ENCODE measurements around the gene CCDC154. TPM values are rescaled to one million over a fixed set of nuclear protein-coding genes. Genes with fewer than 3 reads are reported as not detected.

Gene CCDC154
- total RNA-seq, 4 donors from 2014 or later = 0.44 to 3.0 (median 2.7) TPM; not detected in 1

DNA sequence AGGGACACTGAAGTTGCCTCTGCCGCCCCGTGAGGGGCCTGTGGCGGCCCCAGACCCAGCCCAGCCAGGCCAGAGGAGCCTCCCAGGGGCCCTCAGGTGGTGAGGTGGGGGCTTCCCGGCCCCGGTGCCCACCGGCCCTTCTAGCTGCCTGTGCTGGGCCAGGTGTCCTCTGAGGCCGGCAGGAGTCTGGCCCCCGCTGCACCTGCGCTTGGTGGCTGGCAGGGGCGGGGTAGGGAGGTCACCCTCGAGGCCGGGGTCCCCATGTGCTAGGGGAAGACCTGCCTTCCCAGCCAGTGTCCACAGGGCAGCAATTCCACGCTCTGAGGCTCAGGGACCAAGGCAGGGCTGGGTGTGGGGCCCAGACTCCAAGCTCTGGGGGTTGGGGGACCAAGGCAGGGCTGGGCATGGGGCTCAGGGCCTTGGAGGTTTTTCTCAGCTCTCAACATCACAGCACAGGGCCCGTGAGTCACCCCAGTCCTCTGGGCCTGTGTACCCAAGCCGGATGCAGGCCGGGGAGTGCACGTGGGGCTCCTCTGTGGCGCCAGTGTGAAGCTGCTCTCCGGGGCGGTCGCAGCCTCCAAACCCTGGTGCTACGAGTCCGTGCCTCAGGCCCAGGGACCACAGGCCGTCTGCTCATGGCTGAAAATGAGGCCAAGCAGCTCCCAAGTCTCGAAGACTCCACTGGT is 1.3 kb upstream of the CCDC154 start:
- H3K27me3 ChIP-seq = no peaks in the 10 kb centered on the region
- H3K27ac ChIP-seq = peak overlapping the region in 1 of 4 donors; percentile 75
- H3K9me3 ChIP-seq = no peaks in the 10 kb centered on the region
- WGBS, 2 donors = 84 to 95% methylated on average over 19 to 24 of the region's 25 CpGs
- H3K4me3 ChIP-seq = no peak overlapping the region
- TF ChIP-seq EP300 (IDR thresholded peaks at IDR 0.05) (no peak), POLR2A (IDR thresholded peaks at IDR 0.05) (no peak), CTCF (IDR thresholded peaks at IDR 0.05) (no peak)
- DNase-seq (ENCODE audit: low spot score in 2 of 2) = no peak
- peaks cover 0 to 86% (median 5%) of the 10 kb centered on the region in 3 donors for H3K36me3 ChIP-seq
- H3K4me1 ChIP-seq = no peaks in the 10 kb centered on the region

DNA sequence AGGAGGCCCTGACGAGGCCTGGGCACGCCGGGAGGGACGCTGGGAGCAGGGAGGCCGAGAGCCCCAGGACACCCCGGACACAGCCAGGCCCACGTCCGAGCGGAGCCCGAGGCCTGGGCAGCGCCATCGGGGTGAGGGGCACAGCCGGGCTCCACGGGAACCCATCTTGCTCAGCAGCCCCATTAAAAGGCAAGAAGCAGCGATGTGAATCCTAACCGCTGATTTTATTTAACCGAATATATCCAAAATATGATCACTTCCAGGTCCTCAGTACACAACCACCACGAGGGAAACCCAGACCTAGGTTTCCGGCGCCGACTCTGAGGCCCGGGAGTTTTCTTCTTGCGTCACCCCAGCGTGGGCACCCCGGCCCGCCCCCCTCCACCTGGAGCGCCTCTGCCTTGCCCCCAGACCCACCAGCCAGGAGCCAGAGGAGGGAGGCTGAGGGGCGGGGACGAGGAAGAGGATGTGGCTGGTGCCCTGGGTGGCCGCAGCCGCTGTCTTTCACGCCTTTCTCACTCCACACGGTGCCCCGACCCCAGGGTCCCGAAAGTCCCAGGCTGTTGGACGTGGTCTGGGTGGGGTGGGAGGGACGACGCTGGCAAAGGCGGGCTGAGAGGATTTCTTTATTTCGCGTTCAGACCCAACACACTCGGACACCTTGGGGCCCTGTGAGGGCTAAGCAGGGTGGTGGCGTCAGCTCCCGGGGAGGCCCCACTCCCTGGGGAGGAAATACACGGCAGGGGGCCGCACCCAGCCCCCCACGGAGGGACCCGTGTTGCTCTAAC is 568 bp upstream of the CCDC154 start:
- Histone ChIP-seq H3K4me1 (no peaks in the 10 kb centered on the region), H3K27me3 (no peaks in the 10 kb centered on the region), H3K9me3 (no peaks in the 10 kb centered on the region), H3K36me3 (peaks cover 0 to 78% (median 5%) of the 10 kb centered on the region in 3 donors), H3K27ac (peak overlapping the region in 1 of 4 donors; percentile 75), H3K4me3 (no peak overlapping the region)
- 83 to 89% methylated on average over 38 to 45 of the region's 48 CpGs for WGBS, 2 donors
- TF ChIP-seq POLR2A (IDR thresholded peaks at IDR 0.05) (no peak), EP300 (IDR thresholded peaks at IDR 0.05) (no peak), CTCF (IDR thresholded peaks at IDR 0.05) (no peak)
- DNase-seq (ENCODE audit: low spot score in 2 of 2) = no peak

- no peak overlapping the region for H3K27ac ChIP-seq
- H3K4me3 ChIP-seq = no peak overlapping the region
- no peaks in the 10 kb centered on the region for H3K4me1 ChIP-seq
- 82 to 90% methylated on average over 28 to 33 of the region's 38 CpGs for WGBS, 2 donors
- peaks cover 0 to 77% (median 5%) of the 10 kb centered on the region in 3 donors for H3K36me3 ChIP-seq
- H3K9me3 ChIP-seq = no peaks in the 10 kb centered on the region
- no peak for DNase-seq (ENCODE audit: low spot score in 2 of 2)
- no peak for TF ChIP-seq CTCF (IDR thresholded peaks at IDR 0.05)
- no peak for TF ChIP-seq POLR2A (IDR thresholded peaks at IDR 0.05)
- no peak for TF ChIP-seq EP300 (IDR thresholded peaks at IDR 0.05)
- H3K27me3 ChIP-seq = no peaks in the 10 kb centered on the region
Measured at GRCh38 chr16:1443403-1443973, 868 bp downstream of the CCDC154 start.

DNA sequence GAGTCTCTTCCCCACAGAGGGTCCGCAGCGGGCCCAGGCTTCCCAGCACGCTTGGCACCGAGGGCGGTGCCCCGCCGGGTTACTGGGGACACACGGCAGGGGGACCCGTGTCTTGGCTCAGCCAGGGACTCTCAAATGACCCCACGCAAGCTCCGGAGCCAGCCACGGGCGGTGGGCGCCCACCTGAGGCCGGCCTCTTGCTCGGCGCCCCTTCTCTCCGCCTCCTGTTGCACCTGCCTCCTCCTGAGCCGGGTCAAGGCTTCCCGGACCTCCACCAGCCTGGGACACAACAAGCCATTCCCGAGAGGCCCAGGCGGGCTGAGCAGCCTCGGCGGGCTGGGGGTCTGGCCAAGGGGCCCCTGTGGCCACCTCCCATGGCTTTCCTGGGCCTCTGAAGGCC is 1.7 kb downstream of the CCDC154 start:
- Histone ChIP-seq H3K4me3 (no peak overlapping the region), H3K27ac (no peak overlapping the region), H3K9me3 (no peaks in the 10 kb centered on the region), H3K4me1 (no peaks in the 10 kb centered on the region), H3K36me3 (peaks cover 0 to 77% (median 5%) of the 10 kb centered on the region in 3 donors), H3K27me3 (no peaks in the 10 kb centered on the region)
- 80 to 85% methylated on average over 17 to 18 of the region's 24 CpGs for WGBS, 2 donors
- TF ChIP-seq POLR2A (IDR thresholded peaks at IDR 0.05) (no peak), EP300 (IDR thresholded peaks at IDR 0.05) (no peak), CTCF (IDR thresholded peaks at IDR 0.05) (no peak)
- no peak for DNase-seq (ENCODE audit: low spot score in 2 of 2)
